Activated CD4-positive, alpha-beta T cell treated with anti-CD3 and anti-CD28 coated beads for 1 hour (primary cell): ENCODE data around the gene ERC2.

Experiments used
- DNase-seq: peaks from one replicate; pipeline ENCODE4 v3.0.0-alpha.2; 2020

Gene ERC2

GRCh38 chr3:55559500-55560423, 908.5 kb downstream of the ERC2 start:
- DNase-seq: no peak

- no peak for DNase-seq
Measured at GRCh38 chr3:55558316-55558715, 910.0 kb downstream of the ERC2 start.

DNA sequence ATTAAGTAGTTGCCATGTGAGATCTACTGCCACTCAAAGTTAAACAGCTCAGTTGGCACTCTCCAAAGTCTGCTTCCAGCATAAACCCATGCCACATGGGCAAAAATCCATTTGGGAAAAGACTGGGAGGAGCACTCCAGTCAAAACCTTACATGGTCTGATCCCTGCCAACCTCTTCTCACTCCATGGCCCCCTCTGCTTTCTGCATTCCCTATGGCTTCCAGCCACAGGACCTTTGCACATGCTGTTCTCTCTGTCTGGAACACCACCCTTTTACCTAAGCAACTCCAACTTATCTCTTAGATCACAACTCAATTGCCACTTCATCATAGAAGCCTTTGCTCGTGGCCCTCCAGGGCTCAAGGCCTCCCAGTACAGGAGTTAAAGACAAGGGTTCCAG, 910.7 kb downstream of the ERC2 start:
- DNase-seq: no peak

DNA sequence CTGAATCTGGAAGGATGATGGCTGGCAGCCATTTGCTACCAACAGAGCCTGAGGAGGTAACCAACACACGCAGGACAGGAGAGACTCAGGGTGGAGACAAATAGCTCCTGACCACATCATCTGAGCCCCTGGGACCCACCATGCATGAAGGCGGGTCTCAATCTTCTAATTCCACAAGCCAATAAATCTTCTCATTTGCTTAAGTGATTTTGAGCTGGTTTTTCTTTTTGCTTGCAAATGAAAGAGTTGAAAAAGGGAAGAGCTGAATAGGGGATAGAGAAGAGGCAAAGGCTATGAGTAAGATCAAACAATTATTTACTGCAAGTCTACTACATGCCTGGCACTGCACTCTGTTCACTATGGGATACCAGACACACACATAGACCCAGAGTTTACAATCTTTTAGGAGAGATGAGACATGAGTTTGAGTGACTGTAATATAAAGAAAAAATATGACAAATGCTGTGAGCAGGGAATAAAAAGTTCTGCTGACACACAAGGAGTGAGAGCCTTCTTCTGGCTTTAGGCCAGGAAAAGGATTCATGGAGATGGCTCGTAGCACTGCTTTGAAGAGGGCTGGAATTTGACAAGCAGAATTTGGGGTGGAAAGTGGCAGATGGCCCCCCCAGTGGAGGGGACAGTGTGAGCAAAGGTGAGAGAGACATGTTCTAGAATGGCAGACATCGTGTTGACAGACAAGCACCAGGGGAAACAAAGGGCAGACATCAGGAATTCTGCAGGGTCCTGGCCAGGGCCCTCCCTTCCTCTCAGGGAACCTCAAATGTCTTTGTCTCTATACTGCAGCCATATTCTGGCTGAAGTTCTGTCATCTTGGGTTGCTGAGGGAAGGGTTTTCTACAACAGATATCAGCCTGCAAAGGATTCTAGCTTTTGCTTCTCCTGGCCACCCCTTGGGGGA, 911.4 kb downstream of the ERC2 start:
- no peak for DNase-seq

GRCh38 chr3:55555873-55556618, 912.2 kb downstream of the ERC2 start:
- no peak for DNase-seq

- no peak for DNase-seq
Measured at GRCh38 chr3:55554634-55555425, 913.4 kb downstream of the ERC2 start.

GRCh38 chr3:55551644-55552043, 916.6 kb downstream of the ERC2 start:
- no peak for DNase-seq

DNA sequence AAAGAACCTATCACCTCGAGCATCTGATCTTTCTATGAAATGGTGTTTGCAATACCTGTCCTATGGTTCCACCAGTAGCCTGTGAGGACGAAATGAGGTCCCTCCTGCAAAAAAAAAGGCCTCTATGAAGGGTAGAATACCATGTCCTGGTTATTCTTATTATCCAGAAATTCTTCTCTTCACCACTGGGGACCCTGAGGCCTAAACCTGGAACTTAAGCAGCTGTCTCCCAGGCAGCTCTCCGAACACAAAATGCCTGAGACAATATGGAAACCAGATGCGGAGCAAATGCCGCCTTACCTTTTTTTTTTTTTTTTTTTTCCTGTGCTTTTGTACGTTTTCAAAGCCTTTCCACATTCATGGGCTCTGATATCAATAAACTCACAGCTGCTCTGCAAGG, 919.1 kb downstream of the ERC2 start:
- no peak for DNase-seq

GRCh38 chr3:55546866-55547669, 921.2 kb downstream of the ERC2 start:
- DNase-seq: no peak

GRCh38 chr3:55545995-55546394, 922.3 kb downstream of the ERC2 start:
- DNase-seq: no peak

- no peak for DNase-seq
Measured at GRCh38 chr3:55544219-55544618, 924.0 kb downstream of the ERC2 start.

- no peak for DNase-seq
Measured at GRCh38 chr3:55543181-55543614, 925.1 kb downstream of the ERC2 start.

GRCh38 chr3:55541456-55541855, 926.8 kb downstream of the ERC2 start:
- DNase-seq: no peak

- DNase-seq: no peak
Measured at GRCh38 chr3:55541016-55541415, 927.3 kb downstream of the ERC2 start.

- DNase-seq: no peak
Measured at GRCh38 chr3:55540579-55540978, 927.7 kb downstream of the ERC2 start.

- DNase-seq: no peak
Measured at GRCh38 chr3:55538158-55538557, 930.1 kb downstream of the ERC2 start.

GRCh38 chr3:55537563-55537962, 930.7 kb downstream of the ERC2 start:
- DNase-seq: no peak

GRCh38 chr3:55537129-55537528, 931.1 kb downstream of the ERC2 start:
- DNase-seq: no peak

DNA sequence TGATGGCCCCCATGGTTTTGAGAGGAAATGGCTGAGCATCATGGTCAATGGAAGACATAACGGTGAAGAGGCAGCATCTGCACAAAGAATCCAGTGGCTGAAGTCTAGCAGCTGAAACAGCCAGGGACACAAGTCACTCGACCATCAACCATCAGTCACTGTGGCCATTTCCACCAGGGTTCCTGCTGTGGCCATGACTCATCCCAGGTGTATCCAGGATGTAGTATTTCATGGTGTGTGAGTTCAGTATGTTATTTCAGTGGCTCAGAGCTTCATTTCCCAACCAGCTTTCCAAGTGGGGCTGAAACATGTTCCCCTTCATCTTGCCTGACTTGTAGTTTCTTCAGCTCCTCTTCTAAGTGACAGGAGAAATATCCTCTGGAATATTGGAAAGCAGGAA, 933.4 kb downstream of the ERC2 start:
- no peak for DNase-seq

GRCh38 chr3:55532806-55533205, 935.5 kb downstream of the ERC2 start:
- no peak for DNase-seq

GRCh38 chr3:55531321-55531720, 936.9 kb downstream of the ERC2 start:
- DNase-seq: no peak
